ENCODE results near the gene CDC37. TPM values are rescaled to one million over a fixed set of nuclear protein-coding genes. Genes with fewer than 3 reads are reported as not detected.

Gene CDC37
- 93.1 TPM for polyA plus RNA-seq (2013, experiment 1 of 2)
- polyA plus RNA-seq (2013, experiment 2 of 2) = 91.5 TPM

DNA sequence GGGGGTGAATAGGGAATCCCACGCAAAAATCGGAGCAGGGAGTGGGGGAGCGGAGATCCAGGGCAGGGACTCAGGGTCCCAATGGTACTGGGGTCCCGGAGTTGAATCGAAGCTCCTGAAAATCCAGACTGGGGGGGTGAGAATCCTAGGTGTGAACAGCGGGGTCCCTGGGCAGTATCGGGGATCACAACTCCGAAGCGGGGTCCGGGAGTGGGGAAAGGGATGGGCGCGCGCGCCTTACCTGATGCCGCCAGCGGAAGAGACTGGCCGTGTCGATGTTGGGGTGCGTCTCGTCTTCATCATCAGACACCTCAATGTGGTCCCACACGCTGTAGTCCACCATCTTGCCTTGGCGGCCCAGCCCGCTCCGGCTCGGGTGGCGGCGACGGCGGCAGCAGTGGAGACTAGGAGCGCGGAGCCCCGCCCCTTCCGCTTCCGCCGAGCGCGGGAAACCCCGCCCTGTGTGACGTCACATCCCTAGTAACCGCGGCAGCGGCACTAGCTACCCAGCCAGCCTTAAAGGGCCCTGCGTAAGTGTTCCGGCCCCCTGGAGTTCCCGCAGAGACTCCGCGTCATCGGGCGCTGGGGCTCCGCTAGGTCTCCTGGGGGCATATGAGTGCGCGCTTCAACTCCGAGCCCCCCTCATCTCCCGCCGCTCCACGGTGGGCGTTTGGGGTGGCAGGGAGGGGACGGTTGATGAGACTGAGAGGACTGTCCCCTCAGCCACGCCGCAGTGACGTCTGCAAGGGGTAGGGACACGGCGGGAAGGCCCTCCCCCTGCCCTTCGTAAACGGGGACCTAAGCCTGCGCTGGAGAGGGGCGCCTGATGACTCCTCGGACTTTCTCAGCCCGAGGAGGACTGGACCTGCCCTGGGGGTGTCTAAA, at the start of gene CDC37:
TSS of gene CDC37 (minus strand) at position 406 of the 885 bp plus-strand sequence. CDS start at position 343, 63 bp downstream.
- Histone ChIP-seq H3K18ac (ENCODE audit: low read length) (peak within 1 kb of the TSS; percentile 98), H3K36me3 (replicated peaks in 1 of 2; ENCODE audit: control insufficient read depth in 2 of 2, insufficient read depth in 2 of 2, low read length in 2 of 2) (peaks cover 0 to 27% of the 10 kb centered on the region in 2 donors), H3K79me1 (ENCODE audit: low read depth, low read length) (peaks cover 14% of the 10 kb centered on the region), H2BK5ac (ENCODE audit: low read length) (peak within 1 kb of the TSS; percentile 44), H4K91ac (ENCODE audit: low read depth, low read length, poor library complexity) (no peak within 1 kb of the TSS), H3K23ac (ENCODE audit: low read depth, low read length, poor library complexity) (peak within 1 kb of the TSS; percentile 82), H2BK120ac (ENCODE audit: low read depth, low read length) (no peak within 1 kb of the TSS), H3K9ac (ENCODE audit: low read depth, low read length, poor library complexity) (peak within 1 kb of the TSS; percentile 94), H3K27me3 (ENCODE audit: control insufficient read depth in 3 of 3, insufficient read depth in 3 of 3, low read depth in 1 of 3, low read length in 3 of 3) (peaks cover 0 to 9% (median 3%) of the 10 kb centered on the region in 3 experiments), H3K4ac (ENCODE audit: low read length) (no peak within 1 kb of the TSS), H3K4me1 (ENCODE audit: control insufficient read depth in 2 of 2, insufficient read depth in 1 of 2, low read depth in 1 of 2, low read length in 2 of 2) (peaks cover 5 to 9% of the 10 kb centered on the region in 2 donors), H4K8ac (ENCODE audit: low read depth, low read length) (no peak within 1 kb of the TSS), H3K4me3 (ENCODE audit: low read length in 2 of 2) (peak within 1 kb of the TSS; percentile 91 to 93), H3K27ac (replicated peaks; ENCODE audit: low read length) (peak within 1 kb of the TSS; percentile 39), H2BK15ac (ENCODE audit: low read length) (peak within 1 kb of the TSS; percentile 4), H3K9me3 (replicated peaks in 1 of 2; ENCODE audit: control insufficient read depth in 2 of 2, insufficient read depth in 1 of 2, low read depth in 1 of 2, low read length in 2 of 2) (no peaks in the 10 kb centered on the region), H2BK12ac (ENCODE audit: low read length) (no peak within 1 kb of the TSS), H2AFZ (ENCODE audit: low read length) (peak within 1 kb of the TSS; percentile 98), H3K14ac (ENCODE audit: low read length) (no peak within 1 kb of the TSS), H3K4me2 (ENCODE audit: insufficient read depth, low read length, poor library complexity, severe bottlenecking) (peak within 1 kb of the TSS; percentile 89), H2AK5ac (ENCODE audit: low read depth, low read length) (peak within 1 kb of the TSS; percentile 73)
- WGBS, 2 donors (ENCODE audit: extremely low coverage in 2 of 2, insufficient read length in 2 of 2, insufficient replicate concordance in 1 of 2) = no CpG with 5 or more reads among the region's 69 CpGs
- DNase-seq (ENCODE audit: low spot score) = peak; percentile 96

DNA sequence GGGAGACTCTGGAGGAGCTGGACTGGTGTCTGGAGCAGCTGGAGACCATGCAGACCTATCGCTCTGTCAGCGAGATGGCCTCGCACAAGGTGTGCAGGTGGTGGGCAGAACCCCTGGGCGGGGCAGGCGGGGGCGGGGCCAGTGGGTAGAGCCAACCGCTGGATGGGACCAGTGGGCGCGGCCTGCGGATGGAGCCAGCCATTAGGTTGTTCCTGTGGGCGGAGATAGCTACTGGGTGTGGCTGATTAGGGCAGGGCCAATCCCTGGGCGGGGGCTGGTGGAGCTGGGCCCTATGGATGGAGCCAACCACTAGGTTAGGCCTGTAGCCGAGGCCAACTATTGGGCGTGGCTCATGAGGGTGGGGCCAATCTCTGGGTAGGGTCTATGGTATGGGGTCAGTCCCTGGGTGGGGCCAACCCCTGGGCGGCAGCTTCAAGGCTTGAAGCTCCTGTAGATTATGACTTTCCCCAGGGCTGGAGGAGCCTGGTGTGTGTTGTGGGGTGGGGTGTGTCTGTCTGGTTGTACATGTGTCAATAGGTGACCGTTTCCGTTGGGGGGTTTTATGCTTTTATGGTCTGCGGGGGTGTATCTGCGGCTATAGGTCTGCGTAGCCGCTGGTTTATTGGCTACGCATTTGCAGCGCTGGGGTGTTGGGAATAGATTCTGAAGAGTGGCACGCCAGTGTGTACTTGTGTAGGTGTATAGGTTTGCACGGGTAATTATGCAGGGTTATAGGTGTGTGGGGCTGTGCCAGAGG, 47.7 kb upstream of the CDC37 start:
- Histone ChIP-seq H3K23ac (ENCODE audit: low read depth, low read length, poor library complexity) (no peak overlapping the region), H3K36me3 (replicated peaks in 1 of 2; ENCODE audit: control insufficient read depth in 2 of 2, insufficient read depth in 2 of 2, low read length in 2 of 2) (no peaks in the 10 kb centered on the region), H3K14ac (ENCODE audit: low read length) (no peak overlapping the region), H3K4me1 (ENCODE audit: control insufficient read depth in 2 of 2, insufficient read depth in 1 of 2, low read depth in 1 of 2, low read length in 2 of 2) (peaks cover 15 to 19% of the 10 kb centered on the region in 2 donors), H4K91ac (ENCODE audit: low read depth, low read length, poor library complexity) (no peak overlapping the region), H2AK5ac (ENCODE audit: low read depth, low read length) (peak overlapping the region; percentile 77), H3K9ac (ENCODE audit: low read depth, low read length, poor library complexity) (no peak overlapping the region), H3K9me3 (replicated peaks in 1 of 2; ENCODE audit: control insufficient read depth in 2 of 2, insufficient read depth in 1 of 2, low read depth in 1 of 2, low read length in 2 of 2) (no peaks in the 10 kb centered on the region), H2AFZ (ENCODE audit: low read length) (no peak overlapping the region), H3K4ac (ENCODE audit: low read length) (no peak overlapping the region), H4K8ac (ENCODE audit: low read depth, low read length) (no peak overlapping the region), H3K4me2 (ENCODE audit: insufficient read depth, low read length, poor library complexity, severe bottlenecking) (no peak overlapping the region), H3K79me1 (ENCODE audit: low read depth, low read length) (no peaks in the 10 kb centered on the region), H2BK120ac (ENCODE audit: low read depth, low read length) (no peak overlapping the region), H3K4me3 (ENCODE audit: low read length in 2 of 2) (no peak overlapping the region), H2BK12ac (ENCODE audit: low read length) (no peak overlapping the region), H3K18ac (ENCODE audit: low read length) (no peak overlapping the region), H2BK15ac (ENCODE audit: low read length) (no peak overlapping the region), H2BK5ac (ENCODE audit: low read length) (peak overlapping the region; percentile 18), H3K27ac (replicated peaks; ENCODE audit: low read length) (no peak overlapping the region), H3K27me3 (ENCODE audit: control insufficient read depth in 3 of 3, insufficient read depth in 3 of 3, low read depth in 1 of 3, low read length in 3 of 3) (no peaks in the 10 kb centered on the region)
- no CpG with 5 or more reads among the region's 25 CpGs for WGBS, 2 donors (ENCODE audit: extremely low coverage in 2 of 2, insufficient read length in 2 of 2, insufficient replicate concordance in 1 of 2)
- no peak for DNase-seq (ENCODE audit: low spot score)

DNA sequence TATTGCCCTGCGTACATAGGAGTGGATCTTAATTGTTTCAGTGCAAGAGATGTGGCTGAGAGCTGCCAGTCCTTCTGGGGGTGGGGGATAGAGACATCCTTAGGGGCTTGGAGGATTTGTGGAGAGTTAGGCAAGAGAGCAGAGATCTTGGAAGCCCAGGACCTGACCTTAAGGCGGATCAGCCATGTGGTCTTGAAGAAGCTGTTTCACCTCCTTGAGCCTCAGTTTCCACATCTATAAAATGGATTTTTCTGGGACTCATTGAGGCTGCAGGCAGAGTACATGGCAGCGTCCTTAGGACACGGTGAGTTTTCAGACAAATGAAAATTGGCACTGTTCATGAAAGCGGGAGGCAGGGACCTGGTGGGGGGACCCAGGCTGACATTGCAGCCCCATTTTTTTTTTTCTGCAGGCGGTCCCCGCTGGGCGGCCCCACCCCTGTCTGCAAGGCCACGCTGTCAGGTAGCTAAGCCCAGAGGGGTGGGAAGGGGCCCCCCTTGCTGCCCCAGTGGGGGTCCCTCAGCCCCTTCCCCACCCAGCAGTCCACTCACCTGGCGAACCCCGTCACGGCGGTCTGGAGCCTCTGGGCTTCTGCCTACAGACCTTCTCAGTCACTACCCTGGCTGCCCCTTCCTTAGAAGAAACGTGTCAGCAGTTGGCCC, 47.0 kb upstream of the CDC37 start:
- no peak overlapping the region for H3K27ac ChIP-seq (replicated peaks; ENCODE audit: low read length)
- H3K27me3 ChIP-seq (ENCODE audit: control insufficient read depth in 3 of 3, insufficient read depth in 3 of 3, low read depth in 1 of 3, low read length in 3 of 3) = no peaks in the 10 kb centered on the region
- no peak overlapping the region for H2AFZ ChIP-seq (ENCODE audit: low read length)
- H2BK5ac ChIP-seq (ENCODE audit: low read length) = no peak overlapping the region
- H3K4me1 ChIP-seq (ENCODE audit: control insufficient read depth in 2 of 2, insufficient read depth in 1 of 2, low read depth in 1 of 2, low read length in 2 of 2) = peaks cover 15 to 19% of the 10 kb centered on the region in 2 donors
- H3K9me3 ChIP-seq (replicated peaks in 1 of 2; ENCODE audit: control insufficient read depth in 2 of 2, insufficient read depth in 1 of 2, low read depth in 1 of 2, low read length in 2 of 2) = no peaks in the 10 kb centered on the region
- no peaks in the 10 kb centered on the region for H3K79me1 ChIP-seq (ENCODE audit: low read depth, low read length)
- H3K9ac ChIP-seq (ENCODE audit: low read depth, low read length, poor library complexity) = no peak overlapping the region
- no peak overlapping the region for H3K14ac ChIP-seq (ENCODE audit: low read length)
- no peak overlapping the region for H3K23ac ChIP-seq (ENCODE audit: low read depth, low read length, poor library complexity)
- no peak overlapping the region for H2BK120ac ChIP-seq (ENCODE audit: low read depth, low read length)
- no peak for DNase-seq (ENCODE audit: low spot score)
- H3K18ac ChIP-seq (ENCODE audit: low read length) = no peak overlapping the region
- H4K91ac ChIP-seq (ENCODE audit: low read depth, low read length, poor library complexity) = no peak overlapping the region
- H3K36me3 ChIP-seq (replicated peaks in 1 of 2; ENCODE audit: control insufficient read depth in 2 of 2, insufficient read depth in 2 of 2, low read length in 2 of 2) = no peaks in the 10 kb centered on the region
- no peak overlapping the region for H4K8ac ChIP-seq (ENCODE audit: low read depth, low read length)
- no peak overlapping the region for H3K4me2 ChIP-seq (ENCODE audit: insufficient read depth, low read length, poor library complexity, severe bottlenecking)
- no peak overlapping the region for H3K4me3 ChIP-seq (ENCODE audit: low read length in 2 of 2)
- WGBS, 2 donors (ENCODE audit: extremely low coverage in 2 of 2, insufficient read length in 2 of 2, insufficient replicate concordance in 1 of 2) = no CpG with 5 or more reads among the region's 14 CpGs
- H3K4ac ChIP-seq (ENCODE audit: low read length) = no peak overlapping the region
- H2AK5ac ChIP-seq (ENCODE audit: low read depth, low read length) = peak overlapping the region; percentile 77
- H2BK12ac ChIP-seq (ENCODE audit: low read length) = no peak overlapping the region
- H2BK15ac ChIP-seq (ENCODE audit: low read length) = no peak overlapping the region

Data from neuronal stem cell (in vitro differentiated cells).